ENCODE data around the gene MAPK10.

MAPK10 gene

GRCh38 chr4:86014599-86014998 is 345.3 kb downstream of the MAPK10 start:
- no peaks in the 10 kb centered on the region for H3K27me3 Mint-ChIP-seq
- H3K9me3 Mint-ChIP-seq (ENCODE audit: low read depth): no peaks in the 10 kb centered on the region
- H3K36me3 Mint-ChIP-seq: no peaks in the 10 kb centered on the region
- H3K4me1 Mint-ChIP-seq (ENCODE audit: low read depth): no peaks in the 10 kb centered on the region
- no peak overlapping the region for H3K4me3 Mint-ChIP-seq
- H3K27ac Mint-ChIP-seq: no peak overlapping the region

- no peaks in the 10 kb centered on the region for H3K36me3 Mint-ChIP-seq
- no peaks in the 10 kb centered on the region for H3K9me3 Mint-ChIP-seq (ENCODE audit: low read depth)
- H3K4me3 Mint-ChIP-seq: no peak overlapping the region
- H3K27ac Mint-ChIP-seq: no peak overlapping the region
- no peaks in the 10 kb centered on the region for H3K27me3 Mint-ChIP-seq
- no peaks in the 10 kb centered on the region for H3K4me1 Mint-ChIP-seq (ENCODE audit: low read depth)
Measured at GRCh38 chr4:86013621-86014020, 346.2 kb downstream of the MAPK10 start.

GRCh38 chr4:86011117-86011516 is 348.7 kb downstream of the MAPK10 start:
- Mint-ChIP-seq H3K36me3 (no peaks in the 10 kb centered on the region), H3K4me1 (ENCODE audit: low read depth) (no peaks in the 10 kb centered on the region), H3K27me3 (no peaks in the 10 kb centered on the region), H3K9me3 (ENCODE audit: low read depth) (no peaks in the 10 kb centered on the region), H3K27ac (no peak overlapping the region), H3K4me3 (no peak overlapping the region)

GRCh38 chr4:86007042-86007441 is 352.8 kb downstream of the MAPK10 start:
- Mint-ChIP-seq H3K27ac (no peak overlapping the region), H3K36me3 (no peaks in the 10 kb centered on the region), H3K4me3 (no peak overlapping the region), H3K27me3 (no peaks in the 10 kb centered on the region), H3K4me1 (ENCODE audit: low read depth) (no peaks in the 10 kb centered on the region), H3K9me3 (ENCODE audit: low read depth) (no peaks in the 10 kb centered on the region)

GRCh38 chr4:86006057-86006456 is 353.8 kb downstream of the MAPK10 start:
- Mint-ChIP-seq H3K4me1 (ENCODE audit: low read depth) (no peaks in the 10 kb centered on the region), H3K27me3 (no peaks in the 10 kb centered on the region), H3K9me3 (ENCODE audit: low read depth) (no peaks in the 10 kb centered on the region), H3K27ac (no peak overlapping the region), H3K36me3 (no peaks in the 10 kb centered on the region), H3K4me3 (no peak overlapping the region)

GRCh38 chr4:86004030-86004429 is 355.8 kb downstream of the MAPK10 start:
- H3K27ac Mint-ChIP-seq: no peak overlapping the region
- no peak overlapping the region for H3K4me3 Mint-ChIP-seq
- no peaks in the 10 kb centered on the region for H3K27me3 Mint-ChIP-seq
- no peaks in the 10 kb centered on the region for H3K36me3 Mint-ChIP-seq
- no peaks in the 10 kb centered on the region for H3K9me3 Mint-ChIP-seq (ENCODE audit: low read depth)
- no peaks in the 10 kb centered on the region for H3K4me1 Mint-ChIP-seq (ENCODE audit: low read depth)

GRCh38 chr4:86001591-86001990 is 358.3 kb downstream of the MAPK10 start:
- Mint-ChIP-seq H3K36me3 (no peaks in the 10 kb centered on the region), H3K4me1 (ENCODE audit: low read depth) (no peaks in the 10 kb centered on the region), H3K4me3 (no peak overlapping the region), H3K9me3 (ENCODE audit: low read depth) (no peaks in the 10 kb centered on the region), H3K27me3 (no peaks in the 10 kb centered on the region), H3K27ac (no peak overlapping the region)

GRCh38 chr4:85995361-85995760 is 364.5 kb downstream of the MAPK10 start:
- Mint-ChIP-seq H3K27me3 (no peaks in the 10 kb centered on the region), H3K36me3 (no peaks in the 10 kb centered on the region), H3K4me1 (ENCODE audit: low read depth) (no peaks in the 10 kb centered on the region), H3K27ac (no peak overlapping the region), H3K9me3 (ENCODE audit: low read depth) (no peaks in the 10 kb centered on the region), H3K4me3 (no peak overlapping the region)

GRCh38 chr4:85994576-85994975 is 365.3 kb downstream of the MAPK10 start:
- H3K4me3 Mint-ChIP-seq: no peak overlapping the region
- H3K4me1 Mint-ChIP-seq (ENCODE audit: low read depth): no peaks in the 10 kb centered on the region
- no peaks in the 10 kb centered on the region for H3K9me3 Mint-ChIP-seq (ENCODE audit: low read depth)
- H3K36me3 Mint-ChIP-seq: no peaks in the 10 kb centered on the region
- no peak overlapping the region for H3K27ac Mint-ChIP-seq
- no peaks in the 10 kb centered on the region for H3K27me3 Mint-ChIP-seq

- no peaks in the 10 kb centered on the region for H3K4me1 Mint-ChIP-seq (ENCODE audit: low read depth)
- no peaks in the 10 kb centered on the region for H3K27me3 Mint-ChIP-seq
- no peaks in the 10 kb centered on the region for H3K36me3 Mint-ChIP-seq
- no peak overlapping the region for H3K4me3 Mint-ChIP-seq
- no peaks in the 10 kb centered on the region for H3K9me3 Mint-ChIP-seq (ENCODE audit: low read depth)
- no peak overlapping the region for H3K27ac Mint-ChIP-seq
Measured at GRCh38 chr4:85993641-85994040, 366.2 kb downstream of the MAPK10 start.

GRCh38 chr4:85986266-85986665 is 373.6 kb downstream of the MAPK10 start:
- no peak overlapping the region for H3K4me3 Mint-ChIP-seq
- no peak overlapping the region for H3K27ac Mint-ChIP-seq
- no peaks in the 10 kb centered on the region for H3K27me3 Mint-ChIP-seq
- no peaks in the 10 kb centered on the region for H3K36me3 Mint-ChIP-seq
- no peaks in the 10 kb centered on the region for H3K9me3 Mint-ChIP-seq (ENCODE audit: low read depth)
- H3K4me1 Mint-ChIP-seq (ENCODE audit: low read depth): no peaks in the 10 kb centered on the region

- H3K4me3 Mint-ChIP-seq: no peak overlapping the region
- H3K27ac Mint-ChIP-seq: no peak overlapping the region
- H3K27me3 Mint-ChIP-seq: no peaks in the 10 kb centered on the region
- no peaks in the 10 kb centered on the region for H3K4me1 Mint-ChIP-seq (ENCODE audit: low read depth)
- H3K36me3 Mint-ChIP-seq: no peaks in the 10 kb centered on the region
- no peaks in the 10 kb centered on the region for H3K9me3 Mint-ChIP-seq (ENCODE audit: low read depth)
Measured at GRCh38 chr4:85979276-85979675, 380.6 kb downstream of the MAPK10 start.

- no peaks in the 10 kb centered on the region for H3K27me3 Mint-ChIP-seq
- H3K36me3 Mint-ChIP-seq: no peaks in the 10 kb centered on the region
- H3K4me3 Mint-ChIP-seq: no peak overlapping the region
- H3K4me1 Mint-ChIP-seq (ENCODE audit: low read depth): no peaks in the 10 kb centered on the region
- no peak overlapping the region for H3K27ac Mint-ChIP-seq
- H3K9me3 Mint-ChIP-seq (ENCODE audit: low read depth): no peaks in the 10 kb centered on the region
Measured at GRCh38 chr4:85970535-85970934, 389.3 kb downstream of the MAPK10 start.

GRCh38 chr4:85968945-85969819 is 390.7 kb downstream of the MAPK10 start:
- Mint-ChIP-seq H3K9me3 (ENCODE audit: low read depth) (peaks cover 4% of the 10 kb centered on the region), H3K27me3 (no peaks in the 10 kb centered on the region), H3K27ac (no peak overlapping the region), H3K4me1 (ENCODE audit: low read depth) (no peaks in the 10 kb centered on the region), H3K4me3 (no peak overlapping the region), H3K36me3 (no peaks in the 10 kb centered on the region)

- H3K27me3 Mint-ChIP-seq: no peaks in the 10 kb centered on the region
Measured at GRCh38 chr4:85967872-85968271, 392.0 kb downstream of the MAPK10 start.

GRCh38 chr4:85966373-85966772 is 393.5 kb downstream of the MAPK10 start:
- no peaks in the 10 kb centered on the region for H3K27me3 Mint-ChIP-seq
- no peaks in the 10 kb centered on the region for H3K4me1 Mint-ChIP-seq (ENCODE audit: low read depth)
- no peaks in the 10 kb centered on the region for H3K36me3 Mint-ChIP-seq
- H3K4me3 Mint-ChIP-seq: no peak overlapping the region
- peaks cover 4% of the 10 kb centered on the region for H3K9me3 Mint-ChIP-seq (ENCODE audit: low read depth)
- no peak overlapping the region for H3K27ac Mint-ChIP-seq

More at GRCh38 chr4:85967872-85968271, 392.0 kb downstream of the MAPK10 start:
- peaks cover 4% of the 10 kb centered on the region for H3K9me3 Mint-ChIP-seq (ENCODE audit: low read depth)
- no peaks in the 10 kb centered on the region for H3K4me1 Mint-ChIP-seq (ENCODE audit: low read depth)
- no peak overlapping the region for H3K27ac Mint-ChIP-seq
- H3K4me3 Mint-ChIP-seq: no peak overlapping the region
- H3K36me3 Mint-ChIP-seq: no peaks in the 10 kb centered on the region
